ENCODE measurements around the gene RUFY3.
"Not testable (repeated sequence)": the region's sequence is repeated elsewhere in the genome, so short reads cannot be mapped to it uniquely, and the experiment has no call there.

The RUFY3 gene

DNA sequence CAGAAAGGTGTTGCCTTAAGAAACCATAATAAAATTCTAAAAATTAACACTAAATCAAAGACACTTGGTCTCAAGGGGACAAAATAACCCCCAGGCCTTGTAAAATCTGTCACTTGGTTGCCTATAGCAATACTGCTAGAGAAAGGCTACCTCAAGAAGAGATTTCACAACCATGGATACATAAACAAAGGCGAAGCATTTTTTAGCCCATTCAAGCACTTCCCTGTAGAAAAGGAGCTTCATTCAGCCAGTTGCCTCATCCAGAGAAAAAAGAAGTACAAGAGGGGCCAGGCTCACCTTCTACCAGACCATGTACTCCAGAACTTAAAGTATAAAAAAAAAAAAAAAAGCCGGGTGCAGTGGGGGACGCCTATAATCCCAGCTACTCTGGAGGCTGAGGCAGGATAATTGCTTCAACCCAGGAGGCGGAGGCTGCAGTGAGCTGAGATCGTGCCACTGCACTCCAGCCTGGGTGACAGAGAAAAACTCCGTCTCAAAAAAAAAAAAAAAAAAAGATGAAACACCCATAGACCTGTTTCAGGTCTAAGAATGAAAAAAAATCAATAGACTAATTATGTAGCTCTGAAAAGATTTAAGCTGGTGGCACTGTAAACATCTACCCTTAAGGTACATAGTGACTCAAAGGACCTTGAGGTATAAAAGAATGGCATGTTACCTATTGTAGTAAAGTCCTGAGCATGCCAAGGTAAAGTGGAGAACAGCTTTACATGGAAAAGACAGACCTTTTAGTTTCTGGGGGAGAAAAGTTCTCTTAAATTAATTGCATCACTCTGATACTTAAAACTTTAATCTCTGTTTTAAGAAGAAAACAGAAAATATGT, 18.0 kb downstream of the RUFY3 start:
- no peak for DNase-seq

DNA sequence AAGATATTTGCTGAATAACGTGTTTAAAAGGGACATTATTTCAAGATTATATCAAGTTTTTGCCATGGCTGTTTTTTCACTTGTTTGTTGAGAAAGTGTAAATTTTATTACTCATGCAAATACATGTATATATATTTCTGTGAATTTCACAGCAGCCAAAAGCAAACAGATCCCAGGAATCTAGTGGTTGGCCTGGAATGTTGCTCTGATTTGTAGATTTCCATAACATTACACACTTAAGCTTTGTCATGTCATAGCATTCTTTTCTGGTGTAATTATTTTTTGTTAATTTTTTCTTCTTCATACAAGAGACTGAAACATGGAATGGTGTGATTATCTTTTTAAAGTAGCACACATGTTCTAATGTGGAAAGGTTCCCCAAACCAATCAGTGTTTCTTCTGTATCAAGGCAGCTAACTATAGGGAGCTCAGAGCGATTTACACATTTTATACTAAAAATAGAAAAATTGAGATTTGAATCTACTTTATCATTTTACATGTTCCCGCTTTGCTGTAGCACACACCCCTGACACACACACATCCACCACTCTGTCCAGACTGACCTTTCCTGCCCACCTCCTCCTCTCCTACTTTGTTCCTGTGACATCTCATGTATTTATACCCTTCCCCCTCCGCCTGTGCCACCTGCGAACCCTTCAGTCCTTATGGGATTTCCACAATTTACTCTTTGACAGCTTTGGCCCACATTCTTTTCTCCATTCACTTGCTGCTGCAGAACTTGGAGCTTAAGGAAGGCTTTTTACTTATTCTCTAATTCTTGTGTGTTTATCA, 20.3 kb downstream of the RUFY3 start:
- DNase-seq, result no peak

DNA sequence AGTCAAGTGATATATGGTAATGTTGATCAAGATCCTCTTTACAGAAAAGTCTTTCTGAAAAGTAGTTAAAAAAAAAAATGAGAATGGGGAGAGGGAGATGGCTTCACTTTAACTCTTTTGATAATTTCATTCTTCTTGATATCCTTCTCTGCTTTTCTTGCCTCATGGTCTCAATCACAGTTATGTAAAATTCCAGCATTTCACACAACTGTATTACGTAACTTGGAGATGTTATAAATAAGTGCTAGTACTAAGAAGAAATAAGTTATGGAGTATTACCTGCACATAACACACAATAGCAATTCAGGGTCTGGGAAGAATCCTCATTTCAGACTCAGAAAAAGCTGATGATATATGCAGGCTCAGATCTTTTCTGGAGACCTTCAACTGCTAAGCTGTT, 22.0 kb downstream of the RUFY3 start:
- DNase-seq, result no peak

DNA sequence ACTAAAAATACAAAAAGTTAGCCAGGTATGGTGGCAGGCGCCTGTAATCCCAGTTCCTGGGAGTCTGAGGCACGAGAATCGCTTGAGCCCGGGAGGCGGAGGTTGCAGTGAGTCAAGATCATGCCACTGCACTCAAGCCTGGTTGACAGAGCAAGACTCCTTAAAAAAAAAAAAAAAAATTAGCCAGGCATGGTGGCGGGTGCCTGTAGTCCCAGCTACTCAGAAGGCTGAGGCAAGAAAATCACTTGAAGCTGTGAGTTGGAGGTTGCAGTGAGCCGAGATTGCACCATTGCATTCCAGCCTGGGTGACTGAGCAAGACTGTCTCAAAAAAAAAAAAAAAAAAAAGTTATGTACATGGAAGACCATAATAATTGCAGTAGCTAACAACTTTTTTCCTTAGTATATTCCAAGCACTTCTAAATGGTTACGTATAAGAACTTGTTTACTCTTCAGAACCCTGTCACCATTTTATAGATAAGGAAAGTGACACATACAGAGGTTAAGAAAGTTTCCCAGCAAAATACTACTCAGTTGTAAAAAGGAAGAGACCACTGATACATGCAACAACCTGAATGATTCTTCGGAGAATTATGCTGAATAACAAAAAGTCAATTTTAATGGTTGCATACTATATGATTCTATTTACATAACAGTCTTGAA, 24.5 kb downstream of the RUFY3 start:
- no peak for DNase-seq

DNA sequence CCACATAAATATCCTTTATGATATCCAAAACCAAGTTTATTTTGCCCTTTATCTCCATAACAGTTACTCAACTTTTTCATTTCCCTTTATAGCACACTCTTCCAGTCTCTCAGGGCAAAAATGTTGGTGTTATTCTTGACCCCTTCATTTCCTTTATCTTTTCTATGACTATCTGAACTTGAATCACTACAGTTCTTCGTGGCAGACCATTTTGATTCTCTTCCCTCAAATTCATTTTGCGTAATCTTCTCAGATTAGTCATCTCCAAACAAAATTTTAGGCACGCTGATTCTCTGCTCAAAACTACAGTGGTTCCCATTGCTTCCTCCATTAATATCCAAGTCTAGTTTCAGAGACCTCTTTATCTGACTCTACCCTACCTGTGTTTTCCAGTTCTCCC, 26.1 kb downstream of the RUFY3 start:
- no peak for DNase-seq

DNA sequence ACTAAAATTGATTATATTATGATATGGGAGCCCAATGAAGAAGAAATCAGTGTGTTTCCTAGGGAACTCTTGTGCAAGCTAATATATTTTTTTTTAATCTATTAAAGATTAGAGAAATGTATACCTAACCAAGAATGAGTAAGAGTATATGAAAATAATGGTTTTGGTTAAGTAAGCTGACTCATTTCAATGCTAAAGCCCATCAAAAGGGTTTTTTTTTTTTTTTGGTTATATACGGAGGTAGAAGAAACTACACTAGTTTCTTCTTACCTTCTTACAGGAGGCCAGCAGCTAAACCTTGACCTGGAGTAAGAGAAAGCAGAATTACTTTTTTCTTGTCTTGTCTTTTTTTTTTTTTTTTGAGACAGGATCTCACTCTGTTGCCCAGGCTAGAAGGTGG, 27.5 kb downstream of the RUFY3 start:
- DNase-seq, result no peak

DNA sequence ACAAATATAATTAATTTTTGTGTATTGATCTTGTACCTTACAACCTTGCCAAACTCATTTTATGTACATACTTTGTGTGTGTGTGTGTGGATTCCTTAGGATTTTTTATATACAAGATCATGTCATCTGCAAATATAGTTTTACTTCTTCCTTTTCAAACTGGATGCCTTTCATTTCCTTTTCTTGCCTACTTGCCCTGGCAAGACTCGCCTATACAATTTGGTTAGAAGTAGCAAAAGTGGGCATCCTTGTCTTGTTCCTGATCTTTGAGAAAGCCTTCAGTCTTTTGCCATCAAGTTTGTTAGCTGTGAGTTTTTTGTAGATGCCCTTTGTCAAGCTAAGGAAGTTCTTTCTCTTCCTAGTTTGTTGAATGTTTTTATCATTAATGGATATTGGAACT, 30.5 kb downstream of the RUFY3 start:
- no peak for DNase-seq

DNA sequence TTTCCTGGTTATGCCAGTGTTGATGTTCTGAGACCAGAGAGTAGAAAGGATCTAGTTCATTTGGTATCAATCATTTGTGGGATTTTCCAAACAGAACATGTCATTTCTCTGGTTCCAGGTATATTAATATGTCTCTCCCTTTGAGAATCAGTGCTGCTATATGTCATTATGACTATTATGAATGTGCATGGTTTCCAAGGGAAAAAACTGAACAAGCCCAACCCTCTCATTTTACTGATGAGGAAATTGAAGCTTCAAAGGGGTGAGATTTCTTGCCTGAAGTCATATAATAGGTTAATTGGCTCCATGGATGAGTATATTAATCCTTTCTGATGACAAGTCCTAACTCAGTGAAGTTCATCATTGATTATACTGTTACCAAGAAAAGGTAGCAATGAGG, 31.9 kb downstream of the RUFY3 start:
- no peak for DNase-seq

DNA sequence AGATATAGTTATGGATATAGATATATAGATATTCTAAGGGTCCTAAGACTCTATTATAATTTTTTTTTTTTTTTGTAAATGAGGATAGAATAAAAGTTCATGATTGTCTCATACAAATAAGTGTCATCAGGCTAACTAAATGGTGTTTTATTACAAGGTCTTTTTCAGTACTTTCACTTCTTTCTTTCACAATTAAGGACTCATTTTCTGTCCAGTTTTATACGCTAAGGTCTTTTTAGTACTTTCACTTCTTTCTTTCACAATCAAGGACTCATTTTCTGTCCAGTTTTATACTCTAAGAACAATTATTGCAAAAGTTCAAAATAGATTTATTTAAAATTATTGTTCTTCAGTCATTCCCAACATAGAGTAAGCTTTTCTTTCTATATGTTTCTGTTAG, 32.7 kb downstream of the RUFY3 start:
- DNase-seq, result no peak

DNA sequence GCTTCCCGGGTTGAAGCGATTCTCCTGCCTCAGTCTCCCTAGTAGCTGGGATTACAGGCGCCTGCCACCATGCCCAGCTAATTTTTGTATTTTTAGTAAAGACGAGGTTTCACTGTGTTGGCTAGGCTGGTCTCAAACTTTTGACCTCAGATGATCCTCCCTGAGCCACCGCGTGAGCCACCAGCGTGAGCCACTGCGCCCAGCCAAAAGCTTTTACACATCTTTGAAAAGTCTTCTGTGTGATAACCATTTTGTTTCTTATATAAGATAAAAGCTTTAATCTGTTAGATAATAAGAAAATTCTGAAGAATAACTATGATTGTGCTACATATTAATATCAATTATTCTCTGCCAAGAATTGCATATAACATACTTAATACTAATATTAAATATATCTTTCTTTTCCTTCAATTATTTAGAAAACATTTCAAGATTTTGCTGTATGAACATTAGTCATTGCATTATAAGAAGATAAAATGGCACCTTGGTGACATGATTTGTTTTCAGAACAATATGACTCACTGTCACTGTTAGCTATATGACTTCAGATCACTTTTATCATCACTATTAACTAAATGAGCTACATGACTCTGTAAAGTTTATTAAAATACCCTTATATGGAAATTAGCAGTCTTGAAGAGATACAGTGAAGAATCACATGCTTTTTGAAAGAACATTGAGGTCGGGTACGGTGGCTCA, 33.4 kb downstream of the RUFY3 start:
- DNase-seq, result no peak

DNA sequence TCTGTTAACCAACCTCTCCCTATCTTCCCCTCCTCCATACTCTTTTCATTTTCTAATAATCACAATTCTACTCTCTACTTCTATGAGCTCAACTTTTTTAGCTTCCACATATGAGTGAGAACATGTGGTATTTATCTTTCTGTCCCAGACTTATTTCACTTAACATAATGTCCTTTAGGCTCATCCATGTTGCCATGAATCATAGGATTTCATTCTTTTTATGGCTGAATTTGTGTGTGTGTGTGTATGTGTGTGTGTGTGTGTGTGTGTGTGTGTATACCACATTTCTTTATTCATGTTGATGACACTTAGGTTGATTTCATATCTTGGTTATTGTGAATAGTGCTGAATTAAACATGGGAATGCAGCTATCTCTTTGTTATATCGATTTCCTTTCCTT, 37.4 kb downstream of the RUFY3 start:
- no peak for DNase-seq

DNA sequence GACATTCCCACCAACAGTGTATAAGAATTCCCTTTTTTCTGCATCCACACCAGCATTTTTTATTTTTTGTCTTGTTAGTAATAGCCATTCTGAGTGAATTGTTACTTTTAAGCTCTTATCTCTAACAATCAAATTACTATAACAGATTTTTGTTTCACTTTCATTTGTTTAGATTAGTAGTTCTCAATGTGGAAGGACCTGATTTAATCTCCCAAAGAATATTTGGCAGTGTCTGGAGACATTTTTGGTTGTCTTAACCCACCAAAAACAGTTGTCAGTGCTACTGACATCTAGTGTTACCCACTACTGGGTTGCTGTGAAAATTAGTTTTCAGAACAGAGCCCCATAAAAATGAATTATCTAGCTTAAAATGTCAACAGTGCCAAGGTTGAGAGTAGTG, 37.9 kb downstream of the RUFY3 start:
- DNase-seq, result no peak

DNA sequence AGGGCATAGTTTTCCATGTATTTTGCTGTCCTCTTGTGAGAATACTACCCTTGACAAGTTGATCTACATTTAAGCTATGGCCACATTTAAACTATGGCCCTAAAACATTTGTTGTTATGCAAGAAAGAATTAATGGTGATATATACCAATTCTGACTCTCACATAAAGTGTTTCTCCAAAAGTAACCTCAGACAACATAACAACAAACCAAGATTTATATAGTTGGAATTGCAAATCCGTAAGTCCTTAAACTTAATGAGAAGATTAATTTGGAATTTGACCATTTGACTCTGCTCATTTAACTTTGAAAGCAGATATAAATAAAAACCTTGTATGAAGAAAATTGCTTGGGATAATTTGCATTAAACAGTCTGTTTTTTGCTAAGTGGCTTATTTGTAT, 38.9 kb downstream of the RUFY3 start:
- no peak for DNase-seq

DNA sequence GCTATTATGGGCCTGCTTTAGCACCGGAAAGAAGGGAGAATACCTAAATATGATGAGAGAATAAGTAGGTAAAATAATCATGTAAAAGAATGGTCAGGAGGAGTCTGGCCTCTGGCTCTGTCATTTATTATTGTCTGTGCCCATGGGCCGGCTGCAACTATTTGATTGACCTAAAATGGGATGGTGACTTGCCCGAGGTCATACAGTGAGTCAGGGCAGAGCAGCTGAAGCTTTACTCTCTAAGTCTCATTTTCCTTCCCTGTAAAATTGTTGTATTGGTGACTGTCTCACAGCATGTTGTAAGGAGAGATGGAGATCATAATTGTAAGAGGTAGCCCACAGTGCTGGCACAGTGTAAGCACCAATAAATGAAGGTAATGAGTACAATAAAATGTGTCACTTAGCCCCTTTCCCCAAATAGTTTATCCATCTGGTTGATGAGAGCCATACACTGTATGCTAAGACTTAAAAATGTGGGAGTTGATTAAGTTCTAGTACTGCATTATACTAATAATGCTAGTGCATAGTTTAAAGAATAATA, 39.6 kb downstream of the RUFY3 start:
- no peak for DNase-seq

DNA sequence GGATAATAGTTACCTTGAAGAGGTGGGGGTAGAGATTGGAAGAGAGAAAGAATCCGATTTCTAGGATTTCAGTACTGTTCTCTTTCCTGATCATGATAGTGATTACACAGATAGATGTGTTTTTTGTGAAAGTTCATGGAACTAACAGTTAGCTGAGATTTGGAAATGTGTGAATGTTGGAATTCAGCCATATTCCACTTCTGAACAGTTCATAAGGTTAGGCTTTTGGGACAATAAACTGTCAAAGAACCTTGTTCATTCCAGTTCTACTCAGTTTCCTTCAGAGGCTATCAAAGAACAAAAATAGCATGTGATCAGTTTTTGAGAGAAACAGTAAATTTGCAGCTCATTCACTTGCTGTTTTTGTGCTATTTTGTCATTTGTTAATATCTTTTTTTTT, 43.6 kb downstream of the RUFY3 start:
- no peak for DNase-seq

DNA sequence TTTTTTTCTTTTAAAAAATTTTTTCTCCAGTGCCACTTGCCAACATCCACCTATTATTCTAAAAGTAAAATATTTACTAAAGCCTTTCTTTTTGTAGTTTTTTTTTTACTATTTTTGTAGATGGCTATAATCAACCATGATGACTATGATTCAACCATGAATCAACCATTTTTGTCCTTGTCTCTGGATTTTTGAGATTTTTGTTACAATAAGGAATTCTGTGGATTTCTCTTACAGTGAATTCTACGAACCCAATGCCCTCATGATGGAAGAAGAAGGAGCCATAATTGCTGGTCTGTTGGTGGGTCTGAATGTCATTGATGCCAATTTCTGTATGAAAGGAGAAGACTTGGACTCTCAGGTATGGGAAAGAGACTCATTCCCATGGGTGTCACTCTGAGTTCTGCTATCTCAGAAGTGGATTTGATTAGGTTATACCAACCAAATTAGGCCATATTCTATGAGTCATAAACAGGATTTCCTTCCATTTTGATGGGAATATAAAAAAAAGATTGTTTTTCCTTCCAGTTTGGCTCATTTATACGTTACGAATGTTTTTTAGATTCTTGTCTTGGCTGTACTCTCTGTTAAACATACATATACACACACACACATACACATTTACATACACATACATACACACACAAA, 46.7 kb downstream of the RUFY3 start:
- no peak for DNase-seq

DNA sequence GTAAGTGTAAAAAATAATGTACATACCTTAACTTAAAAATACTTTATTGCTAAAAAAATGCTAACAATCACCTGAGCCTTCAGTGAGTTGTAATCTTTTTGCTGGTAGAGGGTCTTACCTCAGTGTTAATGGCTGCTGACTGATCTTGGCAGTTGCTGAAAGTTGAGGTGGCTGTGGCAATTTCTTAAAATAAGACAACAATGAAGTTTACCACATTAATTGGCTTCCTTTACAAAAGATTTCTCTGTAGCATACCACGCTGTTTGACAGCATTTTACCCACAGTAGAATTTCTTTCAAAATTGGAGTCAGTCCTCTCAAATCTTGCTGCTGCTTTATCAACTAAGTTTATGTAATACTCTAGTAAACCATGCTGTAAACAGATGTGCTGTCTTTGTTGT, 47.6 kb downstream of the RUFY3 start:
- DNase-seq, result not testable (repeated sequence)

DNA sequence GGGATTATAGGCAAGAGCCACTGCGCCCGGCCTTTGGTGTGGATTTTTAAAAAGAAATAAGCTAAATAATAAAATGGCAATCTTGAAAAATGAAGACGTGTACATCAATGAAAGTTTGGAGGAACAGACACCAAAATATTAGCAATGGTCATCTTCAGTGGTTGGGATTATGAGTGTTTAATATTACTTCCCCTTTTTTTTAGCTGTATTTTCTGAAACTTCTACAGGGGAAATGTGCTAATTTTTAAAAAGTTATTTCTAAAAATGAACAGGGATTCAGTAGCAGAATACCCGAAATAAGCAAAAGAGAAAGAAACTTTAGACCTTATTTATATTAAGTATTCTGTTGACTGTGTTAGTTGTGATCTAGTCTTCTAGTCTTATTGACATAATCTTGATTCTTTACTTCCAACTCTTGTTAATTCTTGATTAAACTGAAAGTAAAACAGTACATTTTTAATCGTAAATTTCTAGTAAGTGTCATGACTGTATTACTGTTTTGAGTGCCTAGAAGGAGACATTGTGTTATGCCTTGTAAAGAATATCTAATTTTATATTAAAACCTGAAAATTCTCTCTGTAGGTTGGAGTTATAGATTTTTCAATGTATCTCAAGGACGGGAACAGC, 51.3 kb downstream of the RUFY3 start:
- DNase-seq, result no peak

DNA sequence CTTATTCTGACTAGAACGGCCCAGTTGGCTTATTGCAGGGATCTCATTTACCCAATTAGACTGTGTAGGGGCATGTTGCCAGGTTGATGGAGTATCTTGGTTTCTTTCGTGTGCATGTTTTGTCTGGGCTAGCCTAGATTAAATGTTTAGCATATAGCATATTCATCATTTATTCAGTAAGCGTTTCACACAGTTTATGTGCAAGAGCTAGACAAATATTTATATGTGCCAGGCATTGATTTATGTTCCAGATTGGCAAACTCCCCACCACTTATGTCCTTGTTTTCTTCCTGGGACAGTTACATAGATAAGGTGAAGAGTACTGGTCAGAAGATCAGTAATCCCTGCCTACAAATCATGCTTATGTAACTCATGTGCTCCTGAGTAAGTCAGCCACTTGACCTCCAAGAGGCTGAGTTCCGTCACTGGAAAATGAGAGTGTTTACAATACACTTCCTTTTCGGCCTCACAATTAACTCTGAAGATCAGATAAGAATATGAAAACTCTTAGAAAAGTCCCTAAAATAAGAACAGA, 57.2 kb downstream of the RUFY3 start:
- no peak for DNase-seq

DNA sequence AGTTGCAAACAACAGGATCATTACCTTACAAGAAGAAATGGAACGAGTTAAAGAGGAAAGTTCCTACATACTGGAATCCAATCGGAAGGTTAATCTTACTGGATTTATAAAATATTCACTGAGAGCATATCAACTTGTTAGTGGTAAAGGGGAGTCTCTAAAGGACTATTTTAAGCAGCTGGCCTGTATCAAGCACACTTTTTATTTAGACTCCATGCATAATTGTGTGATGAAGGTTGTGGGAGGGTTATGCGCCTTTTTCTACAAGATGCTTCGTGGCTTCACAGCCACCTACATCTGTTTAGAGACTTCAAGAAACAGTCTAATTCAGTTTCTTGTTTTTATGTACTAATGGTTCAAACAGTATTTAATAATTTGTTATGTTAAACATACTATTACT, 61.3 kb downstream of the RUFY3 start:
- DNase-seq, result no peak

DNA sequence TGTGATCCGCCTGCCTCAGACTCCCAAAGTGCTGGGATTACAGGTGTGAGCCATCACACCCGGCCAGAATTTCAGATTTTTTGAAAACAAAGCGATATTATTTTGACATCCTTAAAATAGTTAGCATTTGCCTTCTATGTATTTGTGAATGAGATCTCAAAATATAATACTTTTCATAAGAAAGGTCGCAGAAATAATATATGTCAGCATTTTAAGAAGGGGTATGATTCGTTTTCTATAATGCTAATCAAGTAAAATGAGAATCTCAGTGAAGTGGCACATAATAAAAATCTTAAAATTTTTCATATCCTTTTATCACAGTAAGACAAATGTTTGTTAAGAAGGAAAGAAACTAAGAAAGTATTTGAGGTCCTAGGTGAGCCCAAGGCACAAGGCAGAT, 65.7 kb downstream of the RUFY3 start:
- no peak for DNase-seq

DNA sequence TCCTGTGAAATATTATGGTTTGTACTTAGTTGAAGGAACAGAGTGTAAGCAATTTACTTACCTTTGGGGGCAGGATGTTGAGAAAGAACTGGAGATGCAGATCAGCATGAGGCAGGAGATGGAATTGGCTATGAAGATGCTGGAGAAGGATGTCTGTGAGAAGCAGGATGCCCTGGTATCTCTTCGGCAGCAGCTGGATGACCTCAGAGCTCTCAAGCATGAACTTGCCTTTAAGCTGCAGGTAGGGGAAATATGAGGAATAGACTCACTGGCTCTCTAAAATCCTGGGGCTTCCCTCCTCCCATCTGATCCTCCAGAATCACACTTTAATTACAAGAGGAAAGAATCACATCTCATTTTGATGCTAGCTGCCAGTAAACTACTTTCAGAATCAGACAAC, 67.0 kb downstream of the RUFY3 start:
- DNase-seq, result no peak

Measured in NCI-H2171 (cell line).